ENCODE results near the gene TMED6.
A peak's percentile ranks its signal among the peaks of the same experiment; 100 is the strongest.
"Not testable (repeated sequence)": the region's sequence is repeated elsewhere in the genome, so short reads cannot be mapped to it uniquely, and the experiment has no call there.

TMED6 gene

DNA sequence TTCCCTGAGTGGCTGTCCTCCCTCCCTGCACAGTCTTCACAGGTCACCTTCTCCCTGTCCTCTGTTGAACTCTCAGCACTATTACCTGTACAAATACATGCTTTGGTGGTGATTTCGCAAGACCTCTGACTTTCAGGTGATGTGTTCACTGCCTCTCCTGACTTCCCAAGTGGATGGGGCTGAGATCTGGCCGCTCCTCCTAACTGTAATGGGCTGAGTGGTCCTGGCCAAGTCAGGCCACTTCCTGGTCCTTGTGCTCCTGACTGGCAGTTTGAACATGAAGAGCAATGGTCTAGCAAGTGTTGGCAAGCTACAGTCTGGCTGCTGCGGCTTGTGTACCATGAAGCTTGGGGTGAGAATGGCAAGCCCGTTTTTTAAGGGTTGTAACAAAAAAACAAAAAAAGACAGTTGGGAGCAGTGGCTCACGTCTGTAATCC lies 11.7 kb upstream of the TMED6 start:
- Histone ChIP-seq H4K91ac (ENCODE audit: low read depth, low read length) (no peak overlapping the region), H3K14ac (ENCODE audit: low read length) (no peak overlapping the region), H2AK5ac (ENCODE audit: low read length) (no peak overlapping the region), H3K36me3 (ENCODE audit: control insufficient read depth in 1 of 2, insufficient read depth in 2 of 2, low read length in 2 of 2) (peaks cover 19 to 39% of the 10 kb centered on the region in 2 experiments), H3K27me3 (ENCODE audit: insufficient read depth, low read length) (no peaks in the 10 kb centered on the region), H3K4ac (ENCODE audit: low read depth, low read length) (no peak overlapping the region), H2BK120ac (ENCODE audit: insufficient read depth, low read length, poor library complexity) (no peak overlapping the region), H3K9me3 (ENCODE audit: insufficient read depth, low read depth, low read length) (no peaks in the 10 kb centered on the region), H3K18ac (ENCODE audit: low read length) (no peak overlapping the region), H3K79me2 (ENCODE audit: control insufficient read depth, insufficient read depth, low read length, poor library complexity) (no peaks in the 10 kb centered on the region), H3K9ac (ENCODE audit: low read length) (no peak overlapping the region), H2AFZ (ENCODE audit: insufficient read depth, low read length, poor library complexity) (no peak overlapping the region), H3K4me3 (ENCODE audit: low read depth, low read length) (no peak overlapping the region), H3K27ac (ENCODE audit: low read depth, low read length) (no peak overlapping the region), H2BK5ac (ENCODE audit: low read depth, low read length, poor library complexity) (no peak overlapping the region), H4K8ac (ENCODE audit: low read depth, low read length) (no peak overlapping the region), H3K4me2 (ENCODE audit: low read length) (no peak overlapping the region), H3K23ac (ENCODE audit: low read length) (no peak overlapping the region), H3K4me1 (ENCODE audit: control insufficient read depth in 1 of 2, insufficient read depth in 2 of 2, low read length in 2 of 2) (no peaks in the 10 kb centered on the region), H4K12ac (ENCODE audit: low read depth, low read length) (no peak overlapping the region), H3K79me1 (ENCODE audit: low read length) (no peaks in the 10 kb centered on the region), H2BK12ac (ENCODE audit: low read length) (no peak overlapping the region)
- WGBS (ENCODE audit: extremely low coverage, insufficient coverage, insufficient read length), result no CpG with 5 or more reads among the region's 5 CpGs
- DNase-seq, result peak in 1 of 2 donors; percentile 17

DNA sequence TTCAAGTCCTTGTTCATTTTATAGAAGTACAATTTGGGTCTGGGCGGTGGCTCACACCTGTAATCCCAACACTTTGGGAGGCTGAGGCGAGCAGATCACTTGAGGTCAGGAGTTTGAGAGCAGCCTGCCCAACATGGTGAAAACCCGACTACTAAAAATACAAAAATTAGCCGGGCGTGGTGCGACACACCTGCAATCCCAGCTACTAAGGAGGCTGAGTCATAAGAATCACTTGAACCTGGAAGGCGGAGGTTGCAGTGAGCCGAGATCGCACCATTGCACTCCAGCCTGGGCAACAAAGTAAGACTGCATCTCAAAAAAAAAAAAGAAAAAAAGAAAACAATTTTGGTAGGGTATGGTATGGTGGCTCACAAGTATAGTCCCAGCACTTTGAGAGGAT lies 8.5 kb upstream of the TMED6 start:
- not testable (repeated sequence) for H2AFZ ChIP-seq (ENCODE audit: insufficient read depth, low read length, poor library complexity); H3K4me1 ChIP-seq (ENCODE audit: control insufficient read depth in 1 of 2, insufficient read depth in 2 of 2, low read length in 2 of 2); H3K4ac ChIP-seq (ENCODE audit: low read depth, low read length); H3K27ac ChIP-seq (ENCODE audit: low read depth, low read length); H3K14ac ChIP-seq (ENCODE audit: low read length); H3K79me1 ChIP-seq (ENCODE audit: low read length); H2AK5ac ChIP-seq (ENCODE audit: low read length); H4K8ac ChIP-seq (ENCODE audit: low read depth, low read length); H3K18ac ChIP-seq (ENCODE audit: low read length); H3K27me3 ChIP-seq (ENCODE audit: insufficient read depth, low read length); DNase-seq; H3K9ac ChIP-seq (ENCODE audit: low read length); H3K23ac ChIP-seq (ENCODE audit: low read length); H2BK120ac ChIP-seq (ENCODE audit: insufficient read depth, low read length, poor library complexity); H3K9me3 ChIP-seq (ENCODE audit: insufficient read depth, low read depth, low read length); H4K12ac ChIP-seq (ENCODE audit: low read depth, low read length); H2BK5ac ChIP-seq (ENCODE audit: low read depth, low read length, poor library complexity); H3K79me2 ChIP-seq (ENCODE audit: control insufficient read depth, insufficient read depth, low read length, poor library complexity); H2BK12ac ChIP-seq (ENCODE audit: low read length); H3K4me3 ChIP-seq (ENCODE audit: low read depth, low read length); H3K4me2 ChIP-seq (ENCODE audit: low read length); H4K91ac ChIP-seq (ENCODE audit: low read depth, low read length)
- peaks cover 6 to 18% of the 10 kb centered on the region in 2 experiments for H3K36me3 ChIP-seq (ENCODE audit: control insufficient read depth in 1 of 2, insufficient read depth in 2 of 2, low read length in 2 of 2)
- no CpG with 5 or more reads among the region's 9 CpGs for WGBS (ENCODE audit: extremely low coverage, insufficient coverage, insufficient read length)

DNA sequence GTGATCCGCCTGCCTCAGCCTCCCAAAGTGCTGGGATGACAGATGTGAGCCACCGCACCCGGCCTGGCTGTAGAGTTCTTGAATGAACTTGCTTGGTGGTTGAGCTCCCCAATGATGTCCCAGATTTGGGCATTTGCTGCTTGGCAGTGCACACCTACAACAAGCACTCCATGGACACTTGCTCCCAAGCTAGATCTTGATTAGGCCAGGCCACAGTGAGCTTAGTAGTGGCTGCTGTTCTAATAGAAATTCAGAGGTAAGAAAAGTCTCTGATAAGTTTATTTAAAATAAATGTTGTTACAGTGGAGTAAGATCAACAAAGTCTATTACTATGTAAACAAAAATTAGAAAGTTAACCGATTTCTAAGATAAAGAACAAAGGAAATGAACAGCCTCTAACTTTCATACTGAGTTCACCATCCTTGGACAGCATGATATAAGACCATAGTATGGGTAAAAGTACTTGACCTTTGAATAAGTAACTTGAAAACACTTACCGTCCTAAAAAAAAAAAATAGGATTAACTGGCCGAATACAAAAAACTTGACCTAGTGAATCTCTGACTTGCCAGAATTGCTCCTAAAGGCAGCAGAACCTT lies 951 bp downstream of the TMED6 start:
- DNase-seq, result no peak
- Histone ChIP-seq H2BK12ac (ENCODE audit: low read length) (no peak overlapping the region), H3K9me3 (ENCODE audit: insufficient read depth, low read depth, low read length) (no peaks in the 10 kb centered on the region), H3K4me3 (ENCODE audit: low read depth, low read length) (no peak overlapping the region), H2AK5ac (ENCODE audit: low read length) (no peak overlapping the region), H3K18ac (ENCODE audit: low read length) (no peak overlapping the region), H3K4me1 (ENCODE audit: control insufficient read depth in 1 of 2, insufficient read depth in 2 of 2, low read length in 2 of 2) (no peaks in the 10 kb centered on the region), H3K79me2 (ENCODE audit: control insufficient read depth, insufficient read depth, low read length, poor library complexity) (no peaks in the 10 kb centered on the region), H3K9ac (ENCODE audit: low read length) (no peak overlapping the region), H3K14ac (ENCODE audit: low read length) (no peak overlapping the region), H4K91ac (ENCODE audit: low read depth, low read length) (no peak overlapping the region), H3K4me2 (ENCODE audit: low read length) (no peak overlapping the region), H3K27me3 (ENCODE audit: insufficient read depth, low read length) (no peaks in the 10 kb centered on the region), H3K79me1 (ENCODE audit: low read length) (no peaks in the 10 kb centered on the region), H4K8ac (ENCODE audit: low read depth, low read length) (no peak overlapping the region), H4K12ac (ENCODE audit: low read depth, low read length) (no peak overlapping the region), H3K23ac (ENCODE audit: low read length) (no peak overlapping the region), H2BK5ac (ENCODE audit: low read depth, low read length, poor library complexity) (no peak overlapping the region), H2BK120ac (ENCODE audit: insufficient read depth, low read length, poor library complexity) (no peak overlapping the region), H3K4ac (ENCODE audit: low read depth, low read length) (no peak overlapping the region), H2AFZ (ENCODE audit: insufficient read depth, low read length, poor library complexity) (no peak overlapping the region), H3K27ac (ENCODE audit: low read depth, low read length) (no peak overlapping the region), H3K36me3 (ENCODE audit: control insufficient read depth in 1 of 2, insufficient read depth in 2 of 2, low read length in 2 of 2) (peaks cover 6 to 9% of the 10 kb centered on the region in 2 experiments)
- no CpG with 5 or more reads among the region's 6 CpGs for WGBS (ENCODE audit: extremely low coverage, insufficient coverage, insufficient read length)

DNA sequence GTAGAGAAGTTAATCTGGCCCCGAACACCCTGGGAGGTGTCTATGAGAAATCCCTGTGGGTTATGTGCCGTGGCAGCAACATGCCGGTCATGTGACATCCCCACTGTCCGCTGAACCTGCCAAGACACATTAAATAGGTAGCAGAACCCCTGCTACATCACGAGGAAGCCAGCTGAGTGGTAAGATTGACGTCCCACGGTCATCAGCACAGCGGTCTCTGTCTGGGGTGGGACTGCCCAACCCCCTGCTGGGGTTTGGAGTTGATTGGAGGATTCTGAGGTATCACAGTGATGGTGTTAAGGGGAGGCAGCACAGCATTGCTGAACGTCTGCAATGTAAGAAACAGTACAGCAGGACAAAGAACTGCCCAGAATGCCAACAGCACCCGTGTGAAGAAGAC lies 2.0 kb downstream of the TMED6 start:
- Histone ChIP-seq H2AK5ac (ENCODE audit: low read length) (no peak overlapping the region), H3K23ac (ENCODE audit: low read length) (no peak overlapping the region), H3K18ac (ENCODE audit: low read length) (no peak overlapping the region), H3K79me1 (ENCODE audit: low read length) (no peaks in the 10 kb centered on the region), H3K4me3 (ENCODE audit: low read depth, low read length) (no peak overlapping the region), H3K4me2 (ENCODE audit: low read length) (no peak overlapping the region), H3K27ac (ENCODE audit: low read depth, low read length) (no peak overlapping the region), H2AFZ (ENCODE audit: insufficient read depth, low read length, poor library complexity) (no peak overlapping the region), H4K8ac (ENCODE audit: low read depth, low read length) (no peak overlapping the region), H3K9ac (ENCODE audit: low read length) (no peak overlapping the region), H3K27me3 (ENCODE audit: insufficient read depth, low read length) (no peaks in the 10 kb centered on the region), H4K91ac (ENCODE audit: low read depth, low read length) (no peak overlapping the region), H3K36me3 (ENCODE audit: control insufficient read depth in 1 of 2, insufficient read depth in 2 of 2, low read length in 2 of 2) (peaks cover 3 to 9% of the 10 kb centered on the region in 2 experiments), H3K4me1 (ENCODE audit: control insufficient read depth in 1 of 2, insufficient read depth in 2 of 2, low read length in 2 of 2) (no peaks in the 10 kb centered on the region), H2BK5ac (ENCODE audit: low read depth, low read length, poor library complexity) (no peak overlapping the region), H3K79me2 (ENCODE audit: control insufficient read depth, insufficient read depth, low read length, poor library complexity) (no peaks in the 10 kb centered on the region), H4K12ac (ENCODE audit: low read depth, low read length) (no peak overlapping the region), H3K14ac (ENCODE audit: low read length) (no peak overlapping the region), H2BK120ac (ENCODE audit: insufficient read depth, low read length, poor library complexity) (no peak overlapping the region), H2BK12ac (ENCODE audit: low read length) (no peak overlapping the region), H3K9me3 (ENCODE audit: insufficient read depth, low read depth, low read length) (no peaks in the 10 kb centered on the region), H3K4ac (ENCODE audit: low read depth, low read length) (no peak overlapping the region)
- no peak for DNase-seq
- WGBS (ENCODE audit: extremely low coverage, insufficient coverage, insufficient read length), result no CpG with 5 or more reads among the region's 10 CpGs
